PFSK-1 (cell line): Measurements from ENCODE around the gene GAS6.

Source experiments
- FOXP2 ChIP-seq: optimal IDR thresholded peaks from 2 replicates; pipeline ENCODE3; 2011; ENCODE audit warnings: borderline replicate concordance, control low read depth, inconsistent platforms; ENCODE audit not compliant: insufficient read depth; ENCODE audit errors: extremely low read length, extremely low read depth
- POLR2AphosphoS5 ChIP-seq: IDR thresholded peaks from 2 replicates; pipeline ENCODE4 v1.6.1; 2012; ENCODE audit warnings: low read depth, mild to moderate bottlenecking, control low read depth, low read length, moderate library complexity
- SIN3A ChIP-seq: IDR thresholded peaks from 2 replicates; pipeline ENCODE4 v1.6.1; 2012; ENCODE audit warnings: mild to moderate bottlenecking, low read length, moderate library complexity, borderline replicate concordance; ENCODE audit not compliant: insufficient read depth
- TAF1 ChIP-seq: IDR thresholded peaks from 2 replicates; pipeline ENCODE4 v1.6.1; 2012; ENCODE audit warnings: low read length, control low read depth, borderline replicate concordance; ENCODE audit not compliant: insufficient read depth
- TF ChIP-seq, protein P1 (sequence below), 2 experiments: IDR thresholded peaks; 2 replicates each; pipeline versions ENCODE4 v1.6.1 to v1.8.0; 2011 to 2012; ENCODE audit warnings: low read depth in 2 of 2, low read length in 2 of 2, control low read depth in 1 of 2, inconsistent platforms in 1 of 2, mild to moderate bottlenecking in 1 of 2, moderate library complexity in 1 of 2; ENCODE audit not compliant: insufficient read depth in 1 of 2

The GAS6 gene

GRCh38 chr13:113791226-113791625, 72.7 kb downstream of the GAS6 start:
- TF ChIP-seq FOXP2 (no peak), SIN3A (no peak)
- TF ChIP-seq, protein P1, sequence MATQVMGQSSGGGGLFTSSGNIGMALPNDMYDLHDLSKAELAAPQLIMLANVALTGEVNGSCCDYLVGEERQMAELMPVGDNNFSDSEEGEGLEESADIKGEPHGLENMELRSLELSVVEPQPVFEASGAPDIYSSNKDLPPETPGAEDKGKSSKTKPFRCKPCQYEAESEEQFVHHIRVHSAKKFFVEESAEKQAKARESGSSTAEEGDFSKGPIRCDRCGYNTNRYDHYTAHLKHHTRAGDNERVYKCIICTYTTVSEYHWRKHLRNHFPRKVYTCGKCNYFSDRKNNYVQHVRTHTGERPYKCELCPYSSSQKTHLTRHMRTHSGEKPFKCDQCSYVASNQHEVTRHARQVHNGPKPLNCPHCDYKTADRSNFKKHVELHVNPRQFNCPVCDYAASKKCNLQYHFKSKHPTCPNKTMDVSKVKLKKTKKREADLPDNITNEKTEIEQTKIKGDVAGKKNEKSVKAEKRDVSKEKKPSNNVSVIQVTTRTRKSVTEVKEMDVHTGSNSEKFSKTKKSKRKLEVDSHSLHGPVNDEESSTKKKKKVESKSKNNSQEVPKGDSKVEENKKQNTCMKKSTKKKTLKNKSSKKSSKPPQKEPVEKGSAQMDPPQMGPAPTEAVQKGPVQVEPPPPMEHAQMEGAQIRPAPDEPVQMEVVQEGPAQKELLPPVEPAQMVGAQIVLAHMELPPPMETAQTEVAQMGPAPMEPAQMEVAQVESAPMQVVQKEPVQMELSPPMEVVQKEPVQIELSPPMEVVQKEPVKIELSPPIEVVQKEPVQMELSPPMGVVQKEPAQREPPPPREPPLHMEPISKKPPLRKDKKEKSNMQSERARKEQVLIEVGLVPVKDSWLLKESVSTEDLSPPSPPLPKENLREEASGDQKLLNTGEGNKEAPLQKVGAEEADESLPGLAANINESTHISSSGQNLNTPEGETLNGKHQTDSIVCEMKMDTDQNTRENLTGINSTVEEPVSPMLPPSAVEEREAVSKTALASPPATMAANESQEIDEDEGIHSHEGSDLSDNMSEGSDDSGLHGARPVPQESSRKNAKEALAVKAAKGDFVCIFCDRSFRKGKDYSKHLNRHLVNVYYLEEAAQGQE (IDR thresholded peaks at IDR 0.05; ENCODE audit: insufficient read depth in 1 of 2, low read depth in 2 of 2, low read length in 2 of 2): no peak

GRCh38 chr13:113789167-113789566, 74.7 kb downstream of the GAS6 start:
- TF ChIP-seq FOXP2 (no peak), TAF1 (no peak), POLR2AphosphoS5 (no peak), SIN3A (no peak)
- TF ChIP-seq, protein P1 (IDR thresholded peaks at IDR 0.05; ENCODE audit: insufficient read depth in 1 of 2, low read depth in 2 of 2, low read length in 2 of 2): no peak

- TF ChIP-seq POLR2AphosphoS5 (no peak), SIN3A (no peak), TAF1 (no peak), FOXP2 (no peak)
- TF ChIP-seq, protein P1 (IDR thresholded peaks at IDR 0.05; ENCODE audit: insufficient read depth in 1 of 2, low read depth in 2 of 2, low read length in 2 of 2): no peak
Observed at GRCh38 chr13:113788413-113789135, 75.3 kb downstream of the GAS6 start.

DNA sequence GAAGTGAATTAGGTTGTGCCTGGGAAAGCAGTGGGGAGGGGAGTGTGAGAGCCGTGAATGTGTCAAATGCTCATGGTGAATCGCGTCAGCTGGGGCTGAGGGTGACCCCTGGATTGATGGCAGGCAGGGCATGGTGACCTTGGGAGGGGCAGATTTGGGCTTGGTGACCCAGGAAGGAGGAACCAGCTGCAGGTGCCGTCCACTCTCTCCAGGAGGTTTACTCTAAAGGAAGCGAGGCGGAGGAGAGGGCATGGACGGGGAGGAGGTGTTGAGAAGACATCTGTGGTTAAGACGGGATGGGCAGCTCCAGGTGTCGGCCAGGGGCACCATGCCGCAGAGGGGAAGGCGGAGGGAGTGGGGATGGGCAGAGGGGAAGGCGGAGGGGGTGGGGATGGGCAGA, 76.2 kb downstream of the GAS6 start:
- TF ChIP-seq SIN3A: no peak
- no peak for TF ChIP-seq POLR2AphosphoS5
- no peak for TF ChIP-seq FOXP2
- no peak for TF ChIP-seq TAF1
- TF ChIP-seq, protein P1 (IDR thresholded peaks at IDR 0.05; ENCODE audit: insufficient read depth in 1 of 2, low read depth in 2 of 2, low read length in 2 of 2): no peak

- no peak for TF ChIP-seq FOXP2
- TF ChIP-seq TAF1: no peak
Observed at GRCh38 chr13:113786262-113786841, 77.5 kb downstream of the GAS6 start.
